Mesothelial cell of epicardium (in vitro differentiated cells): ENCODE results near the gene BLMH. TPM values are rescaled to one million over a fixed set of nuclear protein-coding genes. Genes with fewer than 3 reads are reported as not detected.

Experiments
- DNase-seq, 2 experiments: peaks; one replicate each; pipeline ENCODE4 v3.0.0; 2021; ENCODE audit warnings: low spot score in 2 of 2; ENCODE audit not compliant: unreplicated experiment in 2 of 2
- H3K27ac Mint-ChIP-seq: 2 replicates; pipeline ENCODE4 v1.8.0; 2021; ENCODE audit warnings: mixed read lengths
- H3K27me3 Mint-ChIP-seq: 2 replicates; pipeline ENCODE4 v1.8.0; 2021; ENCODE audit warnings: low read depth, mixed read lengths
- H3K36me3 Mint-ChIP-seq: 2 replicates; pipeline ENCODE4 v1.8.0; 2021; ENCODE audit warnings: mixed read lengths
- H3K4me1 Mint-ChIP-seq: 2 replicates; pipeline ENCODE4 v1.8.0; 2021; ENCODE audit warnings: mixed read lengths
- H3K4me3 Mint-ChIP-seq: 2 replicates; pipeline ENCODE4 v1.8.0; 2021; ENCODE audit warnings: mild to moderate bottlenecking, moderate library complexity, mixed read lengths
- H3K9me3 Mint-ChIP-seq: 2 replicates; pipeline ENCODE4 v1.8.0; 2021; ENCODE audit warnings: mixed read lengths
- CTCF ChIP-seq: fragments of 200-600 bp; sonication (generic); IDR thresholded peaks from one replicate; pipeline ENCODE4 v1.5.0; 2021; ENCODE audit warnings: antibody characterized with exemption; ENCODE audit not compliant: unreplicated experiment
- total RNA-seq: library from RNA; stranded (reverse); gene quantifications from 3 replicates; pipeline ENCODE4 v1.2.1, GENCODE V29; 2021

Gene BLMH
- total RNA-seq, 1 donor from 2014 or later: 46.4 TPM

GRCh38 chr17:30334421-30334820 lies 42.7 kb upstream of the BLMH start:
- H3K9me3 Mint-ChIP-seq: no peaks in the 10 kb centered on the region
- TF ChIP-seq CTCF: no peak
- H3K4me1 Mint-ChIP-seq: peaks cover 4% of the 10 kb centered on the region

GRCh38 chr17:30333503-30334360 lies 42.0 kb upstream of the BLMH start, which contains the start of gene TMIGD1:
Gene TMIGD1 (minus strand): TSS chr17:30334057. CDS start chr17:30332133, 1,924 bp downstream.
- H3K27me3 Mint-ChIP-seq: peaks cover 37% of the 10 kb centered on the region
- DNase-seq: no peak
- no peaks in the 10 kb centered on the region for H3K9me3 Mint-ChIP-seq
- H3K4me3 Mint-ChIP-seq: no peak within 1 kb of the TSS
- TF ChIP-seq CTCF: no peak
- peaks cover 4% of the 10 kb centered on the region for H3K4me1 Mint-ChIP-seq
- no peaks in the 10 kb centered on the region for H3K36me3 Mint-ChIP-seq
- H3K27ac Mint-ChIP-seq: no peak within 1 kb of the TSS

More at GRCh38 chr17:30334421-30334820, 42.7 kb upstream of the BLMH start:
- no peak for DNase-seq
- no peak overlapping the region for H3K27ac Mint-ChIP-seq
- H3K4me3 Mint-ChIP-seq: no peak overlapping the region
- H3K36me3 Mint-ChIP-seq: no peaks in the 10 kb centered on the region
- H3K27me3 Mint-ChIP-seq: peaks cover 32% of the 10 kb centered on the region

- peaks cover 5% of the 10 kb centered on the region for H3K4me1 Mint-ChIP-seq
- no peak overlapping the region for H3K27ac Mint-ChIP-seq
- peaks cover 36% of the 10 kb centered on the region for H3K27me3 Mint-ChIP-seq
- H3K36me3 Mint-ChIP-seq: no peaks in the 10 kb centered on the region
- no peak for TF ChIP-seq CTCF
- no peak for DNase-seq
- no peak overlapping the region for H3K4me3 Mint-ChIP-seq
- H3K9me3 Mint-ChIP-seq: no peaks in the 10 kb centered on the region
These were observed 40.4 kb upstream of the BLMH start for GRCh38 chr17:30332057-30332542.

- DNase-seq: no peak
- Mint-ChIP-seq H3K27me3 (peaks cover 59% of the 10 kb centered on the region), H3K4me1 (peaks cover 36% of the 10 kb centered on the region), H3K27ac (no peak overlapping the region), H3K36me3 (no peaks in the 10 kb centered on the region), H3K9me3 (no peaks in the 10 kb centered on the region), H3K4me3 (no peak overlapping the region)
- TF ChIP-seq CTCF: no peak
These were observed 35.1 kb upstream of the BLMH start for GRCh38 chr17:30326809-30327208.

GRCh38 chr17:30324723-30325122 lies 33.0 kb upstream of the BLMH start:
- TF ChIP-seq CTCF: no peak
- no peak for DNase-seq
- Mint-ChIP-seq H3K4me3 (no peak overlapping the region), H3K27me3 (peaks cover 60% of the 10 kb centered on the region), H3K4me1 (peaks cover 35% of the 10 kb centered on the region), H3K9me3 (no peaks in the 10 kb centered on the region), H3K36me3 (no peaks in the 10 kb centered on the region), H3K27ac (no peak overlapping the region)
